ENCODE measurements around the gene TCEAL7. TPM values are rescaled to one million over a fixed set of nuclear protein-coding genes. Genes with fewer than 3 reads are reported as not detected.

The TCEAL7 gene
- total RNA-seq, 1 donor from 2014 or later: 67.2 TPM

GRCh38 chrX:103376979-103377324 lies 46.9 kb downstream of the TCEAL7 start:
- Mint-ChIP-seq H3K27ac (ENCODE audit: unreplicated experiment) (peak overlapping the region; percentile 95), H3K36me3 (ENCODE audit: unreplicated experiment) (no peaks in the 10 kb centered on the region), H3K4me3 (ENCODE audit: unreplicated experiment) (peak overlapping the region; percentile 95), H3K27me3 (ENCODE audit: unreplicated experiment) (peaks cover 3% of the 10 kb centered on the region), H3K9me3 (ENCODE audit: unreplicated experiment) (peaks cover 1% of the 10 kb centered on the region), H3K4me1 (ENCODE audit: low read depth, unreplicated experiment) (no peaks in the 10 kb centered on the region)
- TF ChIP-seq, protein P1, sequence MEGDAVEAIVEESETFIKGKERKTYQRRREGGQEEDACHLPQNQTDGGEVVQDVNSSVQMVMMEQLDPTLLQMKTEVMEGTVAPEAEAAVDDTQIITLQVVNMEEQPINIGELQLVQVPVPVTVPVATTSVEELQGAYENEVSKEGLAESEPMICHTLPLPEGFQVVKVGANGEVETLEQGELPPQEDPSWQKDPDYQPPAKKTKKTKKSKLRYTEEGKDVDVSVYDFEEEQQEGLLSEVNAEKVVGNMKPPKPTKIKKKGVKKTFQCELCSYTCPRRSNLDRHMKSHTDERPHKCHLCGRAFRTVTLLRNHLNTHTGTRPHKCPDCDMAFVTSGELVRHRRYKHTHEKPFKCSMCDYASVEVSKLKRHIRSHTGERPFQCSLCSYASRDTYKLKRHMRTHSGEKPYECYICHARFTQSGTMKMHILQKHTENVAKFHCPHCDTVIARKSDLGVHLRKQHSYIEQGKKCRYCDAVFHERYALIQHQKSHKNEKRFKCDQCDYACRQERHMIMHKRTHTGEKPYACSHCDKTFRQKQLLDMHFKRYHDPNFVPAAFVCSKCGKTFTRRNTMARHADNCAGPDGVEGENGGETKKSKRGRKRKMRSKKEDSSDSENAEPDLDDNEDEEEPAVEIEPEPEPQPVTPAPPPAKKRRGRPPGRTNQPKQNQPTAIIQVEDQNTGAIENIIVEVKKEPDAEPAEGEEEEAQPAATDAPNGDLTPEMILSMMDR (IDR thresholded peaks at IDR 0.05; ENCODE audit: partially characterized antibody, unreplicated experiment): no peak
- peak; percentile 39 for DNase-seq

GRCh38 chrX:103378990-103379389 lies 49.0 kb downstream of the TCEAL7 start:
- no peak for DNase-seq
- no peaks in the 10 kb centered on the region for H3K36me3 Mint-ChIP-seq (ENCODE audit: unreplicated experiment)
- H3K4me3 Mint-ChIP-seq (ENCODE audit: unreplicated experiment): peak overlapping the region; percentile 46
- TF ChIP-seq, protein P1 (IDR thresholded peaks at IDR 0.05; ENCODE audit: partially characterized antibody, unreplicated experiment): no peak
- no peaks in the 10 kb centered on the region for H3K4me1 Mint-ChIP-seq (ENCODE audit: low read depth, unreplicated experiment)
- H3K27me3 Mint-ChIP-seq (ENCODE audit: unreplicated experiment): peaks cover 3% of the 10 kb centered on the region
- no peaks in the 10 kb centered on the region for H3K9me3 Mint-ChIP-seq (ENCODE audit: unreplicated experiment)
- no peak overlapping the region for H3K27ac Mint-ChIP-seq (ENCODE audit: unreplicated experiment)

Other genes with a start within 250 kb of the TCEAL7 start
- gene NXF3, start 237.1 kb upstream of the TCEAL7 start, total RNA-seq (ENCODE audit: unreplicated experiment): not detected
- gene BEX4, start 115.1 kb upstream of the TCEAL7 start, total RNA-seq (ENCODE audit: unreplicated experiment): 82.5 TPM
- gene TCEAL8, start 75.1 kb upstream of the TCEAL7 start, total RNA-seq (ENCODE audit: unreplicated experiment): 48.6 TPM
- gene TCEAL5, start 53.5 kb upstream of the TCEAL7 start, total RNA-seq (ENCODE audit: unreplicated experiment): 8.7 TPM
- 150 TPM for gene BEX2, start 19.2 kb upstream of the TCEAL7 start, total RNA-seq (ENCODE audit: unreplicated experiment)
- gene TCEAL9, start 26.3 kb downstream of the TCEAL7 start, total RNA-seq (ENCODE audit: unreplicated experiment): 27.0 TPM
- gene BEX3, start 46.3 kb downstream of the TCEAL7 start, total RNA-seq (ENCODE audit: unreplicated experiment): 242 TPM
- gene RAB40A, start 189.2 kb downstream of the TCEAL7 start, total RNA-seq (ENCODE audit: unreplicated experiment): 0.47 TPM